Measurements from ENCODE around the gene DTYMK.
"Not testable (repeated sequence)": the region's sequence is repeated elsewhere in the genome, so short reads cannot be mapped to it uniquely, and the experiment has no call there.

DTYMK gene

GRCh38 chr2:241668839-241669238 is 17.8 kb downstream of the DTYMK start:
- DNase-seq (ENCODE audit: low spot score in 2 of 2): no peak
- Mint-ChIP-seq H3K4me3 (no peak overlapping the region), H3K4me1 (peaks cover 26% of the 10 kb centered on the region), H3K27ac (no peak overlapping the region), H3K36me3 (peaks cover 58% of the 10 kb centered on the region), H3K9me3 (no peaks in the 10 kb centered on the region)
- no peak for ATAC-seq

GRCh38 chr2:241668354-241668753 is 18.3 kb downstream of the DTYMK start:
- Mint-ChIP-seq H3K27ac (no peak overlapping the region), H3K4me1 (peaks cover 21% of the 10 kb centered on the region), H3K4me3 (no peak overlapping the region), H3K9me3 (no peaks in the 10 kb centered on the region), H3K36me3 (peaks cover 58% of the 10 kb centered on the region)
- DNase-seq (ENCODE audit: low spot score in 2 of 2) (no peak), ATAC-seq (no peak)

GRCh38 chr2:241666627-241667400 is 19.8 kb downstream of the DTYMK start:
- Mint-ChIP-seq H3K4me3 (no peak overlapping the region), H3K27ac (no peak overlapping the region), H3K9me3 (no peaks in the 10 kb centered on the region), H3K36me3 (peaks cover 57% of the 10 kb centered on the region), H3K4me1 (peaks cover 10% of the 10 kb centered on the region)
- DNase-seq (ENCODE audit: low spot score in 2 of 2): no peak
- ATAC-seq: no peak

- peak overlapping the region; percentile 12 for H3K4me3 Mint-ChIP-seq
- H3K9me3 Mint-ChIP-seq: no peaks in the 10 kb centered on the region
- H3K4me1 Mint-ChIP-seq: peaks cover 10% of the 10 kb centered on the region
- peaks cover 64% of the 10 kb centered on the region for H3K36me3 Mint-ChIP-seq
- peak overlapping the region; percentile 86 for H3K27ac Mint-ChIP-seq
- DNase-seq (ENCODE audit: low spot score in 2 of 2) (no peak), ATAC-seq (no peak)
Measured at GRCh38 chr2:241665731-241666440, 20.7 kb downstream of the DTYMK start.

GRCh38 chr2:241662731-241663130 is 23.9 kb downstream of the DTYMK start:
- H3K9me3 Mint-ChIP-seq; H3K4me1 Mint-ChIP-seq; ATAC-seq; H3K4me3 Mint-ChIP-seq; H3K27ac Mint-ChIP-seq; DNase-seq (ENCODE audit: low spot score in 2 of 2): not testable (repeated sequence)
- peaks cover 60% of the 10 kb centered on the region for H3K36me3 Mint-ChIP-seq

GRCh38 chr2:241660593-241661213 is 25.9 kb downstream of the DTYMK start:
- H3K4me3 Mint-ChIP-seq: no peak overlapping the region
- peaks cover 61% of the 10 kb centered on the region for H3K36me3 Mint-ChIP-seq
- ATAC-seq (no peak), DNase-seq (ENCODE audit: low spot score in 2 of 2) (no peak)
- H3K27ac Mint-ChIP-seq: no peak overlapping the region
- peaks cover 16% of the 10 kb centered on the region for H3K4me1 Mint-ChIP-seq
- no peaks in the 10 kb centered on the region for H3K9me3 Mint-ChIP-seq

GRCh38 chr2:241659150-241659739 is 27.4 kb downstream of the DTYMK start:
- H3K9me3 Mint-ChIP-seq: no peaks in the 10 kb centered on the region
- no peak for ATAC-seq
- H3K36me3 Mint-ChIP-seq: peaks cover 75% of the 10 kb centered on the region

GRCh38 chr2:241658296-241658695 is 28.3 kb downstream of the DTYMK start:
- Mint-ChIP-seq H3K9me3 (no peaks in the 10 kb centered on the region), H3K27ac (no peak overlapping the region), H3K4me3 (no peak overlapping the region), H3K4me1 (peaks cover 7% of the 10 kb centered on the region), H3K36me3 (peaks cover 85% of the 10 kb centered on the region)
- ATAC-seq (no peak), DNase-seq (ENCODE audit: low spot score in 2 of 2) (no peak)

More at GRCh38 chr2:241659150-241659739, 27.4 kb downstream of the DTYMK start:
- no peak for DNase-seq (ENCODE audit: low spot score in 2 of 2)
- H3K4me3 Mint-ChIP-seq: no peak overlapping the region
- no peak overlapping the region for H3K27ac Mint-ChIP-seq
- peaks cover 7% of the 10 kb centered on the region for H3K4me1 Mint-ChIP-seq

- no peaks in the 10 kb centered on the region for H3K9me3 Mint-ChIP-seq
- peaks cover 90% of the 10 kb centered on the region for H3K36me3 Mint-ChIP-seq
- H3K27ac Mint-ChIP-seq: no peak overlapping the region
- ATAC-seq: no peak
- no peak for DNase-seq (ENCODE audit: low spot score in 2 of 2)
- peaks cover 7% of the 10 kb centered on the region for H3K4me1 Mint-ChIP-seq
- H3K4me3 Mint-ChIP-seq: no peak overlapping the region
Measured at GRCh38 chr2:241657786-241658254, 28.8 kb downstream of the DTYMK start.

- Mint-ChIP-seq H3K4me3 (no peak overlapping the region), H3K9me3 (no peaks in the 10 kb centered on the region), H3K4me1 (peaks cover 7% of the 10 kb centered on the region), H3K27ac (no peak overlapping the region), H3K36me3 (peaks cover 92% of the 10 kb centered on the region)
- ATAC-seq (no peak), DNase-seq (ENCODE audit: low spot score in 2 of 2) (no peak)
Measured at GRCh38 chr2:241656190-241656741, 30.3 kb downstream of the DTYMK start.

- H3K27ac Mint-ChIP-seq: no peak overlapping the region
- ATAC-seq (no peak), DNase-seq (ENCODE audit: low spot score in 2 of 2) (no peak)
- H3K9me3 Mint-ChIP-seq: no peaks in the 10 kb centered on the region
- H3K4me1 Mint-ChIP-seq: peaks cover 7% of the 10 kb centered on the region
- no peak overlapping the region for H3K4me3 Mint-ChIP-seq
- peaks cover 92% of the 10 kb centered on the region for H3K36me3 Mint-ChIP-seq
Measured at GRCh38 chr2:241655516-241656189, 31.0 kb downstream of the DTYMK start.

- peaks cover 81% of the 10 kb centered on the region for H3K36me3 Mint-ChIP-seq
- ATAC-seq (no peak), DNase-seq (ENCODE audit: low spot score in 2 of 2) (no peak)
- no peak overlapping the region for H3K27ac Mint-ChIP-seq
- H3K9me3 Mint-ChIP-seq: no peaks in the 10 kb centered on the region
- no peak overlapping the region for H3K4me3 Mint-ChIP-seq
- peaks cover 7% of the 10 kb centered on the region for H3K4me1 Mint-ChIP-seq
Measured at GRCh38 chr2:241654551-241654950, 32.1 kb downstream of the DTYMK start.

- peaks cover 71% of the 10 kb centered on the region for H3K36me3 Mint-ChIP-seq
- peaks cover 7% of the 10 kb centered on the region for H3K4me1 Mint-ChIP-seq
- H3K4me3 Mint-ChIP-seq: no peak overlapping the region
- H3K27ac Mint-ChIP-seq: no peak overlapping the region
- DNase-seq (ENCODE audit: low spot score in 2 of 2) (no peak), ATAC-seq (no peak)
- no peaks in the 10 kb centered on the region for H3K9me3 Mint-ChIP-seq
Measured at GRCh38 chr2:241653210-241653750, 33.3 kb downstream of the DTYMK start.

- H3K4me3 Mint-ChIP-seq: no peak overlapping the region
- no peaks in the 10 kb centered on the region for H3K9me3 Mint-ChIP-seq
- ATAC-seq: no peak
- H3K27ac Mint-ChIP-seq: no peak overlapping the region
- peaks cover 7% of the 10 kb centered on the region for H3K4me1 Mint-ChIP-seq
- DNase-seq (ENCODE audit: low spot score in 2 of 2): no peak
- peaks cover 69% of the 10 kb centered on the region for H3K36me3 Mint-ChIP-seq
Measured at GRCh38 chr2:241652722-241653121, 33.9 kb downstream of the DTYMK start.

Measured in stimulated activated effector memory CD8-positive, alpha-beta T cell treated with anti-CD3 and anti-CD28 coated beads, Interleukin-12 subunit alpha, Interleukin-12 subunit beta, amount 100 ng/mL, for 72 hours (primary cell).